HG02798 (cell line): ENCODE measurements around the gene MLEC.
A peak's percentile ranks its signal among the peaks of the same experiment; 100 is the strongest.

Experiments used
- ATAC-seq: cut with Tn5 transposase; IDR thresholded peaks from one replicate; pipeline ENCODE4 v1.9.1; 2021; ENCODE audit warnings: mild to moderate bottlenecking; ENCODE audit not compliant: unreplicated experiment, poor library complexity

Gene MLEC

GRCh38 chr12:120686690-120687577 is at the start of gene MLEC:
MLEC (plus strand) TSS chr12:120687149; CDS start chr12:120687297, 148 bp downstream.
- peak; percentile 81 for ATAC-seq

- peak; percentile 73 for ATAC-seq
Measured at GRCh38 chr12:120639771-120640721, 46.9 kb upstream of the MLEC start, which contains the start of gene CABP1. CABP1 (plus strand) TSS chr12:120640626; CDS start chr12:120640686, 60 bp downstream.

DNA sequence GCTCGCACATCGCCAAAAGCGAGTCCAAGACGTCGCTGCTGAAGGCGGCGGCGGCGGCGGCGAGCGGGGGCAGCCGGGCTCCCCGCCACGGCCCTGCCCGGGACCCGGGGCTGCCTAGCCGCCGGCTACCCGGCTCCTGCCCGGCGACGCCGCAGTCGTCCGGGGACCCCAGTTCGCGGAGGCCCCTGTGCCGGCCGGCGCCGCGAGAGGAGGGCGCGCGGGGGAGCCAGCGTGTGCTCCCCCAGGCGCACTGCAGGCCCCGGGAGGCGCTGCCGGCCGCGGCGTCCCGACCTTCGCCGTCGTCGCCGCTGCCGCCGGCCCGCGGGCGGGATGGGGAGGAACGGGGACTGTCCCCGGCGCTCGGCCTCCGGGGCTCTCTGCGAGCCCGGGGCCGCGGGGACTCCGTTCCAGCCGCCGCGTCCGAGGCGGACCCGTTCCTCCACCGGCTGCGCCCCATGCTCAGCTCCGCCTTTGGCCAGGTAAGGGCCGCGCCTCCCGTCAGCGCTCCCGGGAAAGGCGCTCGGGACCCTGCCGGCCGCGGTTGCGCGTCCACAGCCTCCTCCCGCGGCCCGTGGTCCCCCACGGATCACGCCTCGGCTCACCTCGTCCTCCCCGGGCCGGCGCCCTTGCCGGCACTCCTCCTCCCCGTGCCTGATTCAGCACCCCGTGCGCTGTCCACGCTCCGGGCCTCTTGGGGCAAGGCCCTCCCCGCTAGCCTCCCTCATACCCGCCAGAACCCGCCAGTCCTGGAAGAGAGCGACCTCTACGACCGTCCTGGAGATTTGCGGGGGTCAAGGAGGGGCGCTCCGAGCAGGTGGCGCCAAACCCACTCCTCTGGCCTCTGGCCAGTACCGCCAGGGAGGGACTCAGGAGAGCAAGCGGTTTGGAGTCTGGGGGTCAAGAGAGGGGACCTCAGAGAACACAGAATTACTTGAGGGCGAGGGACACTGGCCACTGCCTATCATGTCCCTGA is 45.8 kb upstream of the MLEC start:
- peak; percentile 38 for ATAC-seq

DNA sequence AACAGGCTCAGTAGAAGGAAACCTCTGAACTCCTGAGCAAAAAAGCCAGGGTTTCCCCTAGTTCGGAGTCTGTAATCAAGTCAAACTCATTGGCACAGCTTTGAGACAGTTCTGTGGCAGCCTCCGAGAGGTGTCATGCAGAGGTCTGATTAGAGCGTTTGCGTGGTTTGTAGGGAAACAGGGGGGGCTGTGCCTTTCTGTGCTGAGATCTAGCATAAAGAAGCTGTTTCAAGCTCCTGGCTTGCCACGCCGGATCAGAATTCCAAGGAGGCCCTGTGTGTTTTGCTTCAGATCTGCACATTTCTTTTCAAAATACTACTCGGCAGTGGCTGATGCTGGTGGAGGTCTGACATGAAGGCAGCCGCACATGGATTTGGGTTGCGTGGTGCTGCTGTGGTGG is 44.8 kb upstream of the MLEC start:
- no peak for ATAC-seq

GRCh38 chr12:120642826-120643225 is 44.1 kb upstream of the MLEC start:
- ATAC-seq: no peak

DNA sequence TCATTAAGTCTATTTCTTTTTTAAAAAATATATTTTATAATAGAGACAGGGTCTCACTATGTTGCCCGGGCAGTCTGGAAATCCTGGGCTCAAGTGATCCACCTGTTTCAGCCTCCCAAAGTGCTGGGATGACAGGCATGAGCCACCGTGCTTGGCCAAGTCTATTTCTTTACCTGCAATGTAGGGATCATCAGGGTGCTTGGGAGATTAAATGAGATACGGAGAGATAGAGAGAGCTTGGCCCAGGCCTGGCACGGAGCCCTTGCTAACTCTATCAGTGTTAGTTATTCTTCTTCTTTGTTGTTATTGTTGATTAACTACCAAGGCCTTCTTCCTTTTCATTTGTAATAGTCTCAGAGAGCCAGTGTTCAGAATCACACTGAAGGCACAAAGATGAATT is 43.4 kb upstream of the MLEC start:
- ATAC-seq: no peak

GRCh38 chr12:120646044-120646443 is 40.9 kb upstream of the MLEC start:
- no peak for ATAC-seq

GRCh38 chr12:120647375-120647755 is 39.6 kb upstream of the MLEC start:
- ATAC-seq: no peak

DNA sequence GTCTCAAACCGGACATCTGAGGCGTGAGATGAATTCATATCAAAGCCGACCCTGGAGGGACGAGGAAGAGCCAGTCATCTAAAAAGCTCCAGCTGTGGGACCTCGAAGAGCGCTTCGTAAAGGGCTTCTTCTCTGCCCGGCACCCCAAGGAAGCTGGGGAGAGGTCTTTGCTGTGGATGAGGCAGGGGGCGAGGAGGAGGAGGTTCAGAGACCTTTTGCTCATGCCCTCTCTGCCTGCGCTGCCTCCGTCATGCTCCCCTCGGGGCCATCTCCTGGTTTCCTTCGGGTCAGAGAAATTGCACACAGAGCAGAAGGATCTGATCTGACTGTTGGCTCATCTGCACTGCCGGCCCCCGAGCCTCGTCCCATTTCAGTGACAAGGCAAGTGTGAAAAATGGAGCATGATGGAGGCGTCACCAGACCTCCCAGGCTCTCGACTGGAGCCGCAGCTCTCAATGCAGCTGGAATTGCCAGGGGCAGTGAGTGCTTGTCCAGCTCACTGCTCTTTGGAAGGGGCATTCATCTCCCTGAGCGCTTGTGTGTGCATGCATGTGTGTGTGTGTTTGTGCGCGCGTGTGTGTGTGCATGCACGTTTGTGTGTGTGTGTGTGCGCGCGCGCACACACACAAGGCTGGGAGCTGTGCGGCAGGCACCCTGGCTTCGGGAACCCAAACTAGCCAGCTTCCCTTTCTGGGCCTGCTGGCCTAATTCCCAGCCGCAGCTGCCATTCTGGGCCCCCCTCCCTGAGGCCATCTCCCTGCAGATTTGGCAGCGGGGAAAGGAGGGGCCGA is 37.3 kb upstream of the MLEC start:
- ATAC-seq: no peak

- no peak for ATAC-seq
Measured at GRCh38 chr12:120650233-120650690, 36.7 kb upstream of the MLEC start.

DNA sequence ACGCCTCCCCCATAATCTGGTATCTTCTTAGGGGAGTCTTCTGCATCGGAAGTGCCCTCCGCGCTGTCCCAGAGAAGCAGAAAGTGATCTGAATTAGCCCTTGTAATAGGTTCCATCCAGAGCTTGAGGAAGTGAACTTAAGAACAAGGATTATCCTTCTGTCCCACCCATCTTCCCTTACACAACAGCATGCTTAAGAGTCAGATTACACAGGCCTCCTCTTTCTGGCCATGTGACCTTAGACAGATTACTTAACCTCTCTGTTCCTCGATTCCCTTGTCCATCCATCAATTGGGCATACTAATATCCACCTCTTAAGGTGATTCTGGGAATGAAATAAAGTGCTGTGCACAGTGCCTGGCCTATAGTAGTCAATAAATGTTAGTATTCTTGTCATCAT is 35.1 kb upstream of the MLEC start:
- ATAC-seq: no peak

DNA sequence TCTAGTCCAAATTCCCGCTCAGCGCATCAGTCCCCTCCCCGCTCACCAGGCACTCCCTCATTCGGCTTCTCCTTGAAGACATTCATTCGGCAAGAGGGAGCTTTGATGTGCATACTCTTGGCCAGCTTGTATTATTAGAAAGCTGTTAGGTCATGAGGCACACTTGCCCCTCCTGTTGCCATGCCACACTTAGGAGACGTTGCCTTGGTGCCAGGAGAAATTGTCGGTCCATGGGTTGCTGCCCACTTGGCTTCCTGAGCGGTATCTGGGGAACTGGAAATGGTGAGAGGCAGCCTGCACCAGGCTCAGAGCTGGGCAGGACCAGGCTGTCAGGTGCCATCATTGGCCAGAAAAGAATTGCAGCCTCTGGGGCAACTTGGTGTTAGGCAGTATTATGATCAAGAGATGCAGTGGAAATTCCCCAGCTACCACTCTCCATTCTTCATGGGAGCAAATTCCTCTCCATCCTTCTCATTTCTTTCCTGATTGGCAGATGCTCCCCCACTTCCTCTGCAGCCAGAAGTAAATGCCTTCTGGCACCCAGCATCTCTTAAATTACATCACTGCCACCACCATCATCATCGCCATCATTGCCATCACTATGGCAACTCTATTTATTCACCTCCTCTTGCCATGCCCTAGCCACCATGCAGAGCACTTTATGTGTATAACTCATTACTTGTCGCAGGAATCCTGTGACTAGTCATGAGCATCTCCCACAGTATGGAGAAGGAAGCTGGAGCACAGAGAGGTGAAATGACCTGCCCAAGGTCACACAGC is 34.1 kb upstream of the MLEC start:
- ATAC-seq: no peak

DNA sequence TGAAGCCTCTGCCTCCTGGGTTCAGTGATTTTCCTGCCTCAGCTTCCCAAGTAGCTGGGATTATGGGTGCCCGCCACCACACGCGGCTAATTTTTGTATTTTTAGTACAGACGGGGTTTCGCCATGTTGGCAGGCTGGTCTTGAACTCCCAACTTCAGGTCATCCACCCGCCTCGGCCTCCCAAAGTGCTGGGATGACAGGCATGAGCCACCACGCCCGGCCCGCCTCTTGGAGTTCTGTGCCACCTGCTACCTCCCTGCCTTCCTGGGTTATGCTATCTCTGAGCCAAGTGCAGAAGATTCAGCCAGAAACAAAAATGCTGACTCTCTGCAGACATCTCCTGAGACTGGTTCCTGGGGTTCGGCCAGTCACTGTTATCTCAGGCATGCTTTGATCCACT is 33.3 kb upstream of the MLEC start:
- ATAC-seq: no peak

DNA sequence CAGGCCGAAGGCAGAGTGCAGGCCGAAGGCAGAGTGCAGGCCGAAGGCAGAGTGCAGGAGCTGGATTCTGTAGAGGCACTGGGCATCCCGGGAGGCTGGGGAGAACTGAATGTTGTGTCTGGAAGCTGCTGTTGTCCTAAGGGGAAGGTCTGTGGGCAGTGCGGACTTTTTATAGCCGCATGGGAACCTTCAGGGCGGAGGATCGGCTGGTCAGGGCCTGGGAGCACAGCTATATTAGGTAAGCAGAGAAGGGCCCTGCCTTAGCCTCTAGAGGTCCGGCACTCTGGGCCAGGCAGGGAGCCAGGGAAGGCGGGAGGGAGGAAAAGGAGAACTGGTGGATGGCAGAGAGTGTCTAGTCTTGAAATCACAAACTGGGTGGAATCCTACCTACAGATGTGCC is 32.3 kb upstream of the MLEC start:
- ATAC-seq: no peak

GRCh38 chr12:120656008-120656407 is 30.9 kb upstream of the MLEC start:
- ATAC-seq: no peak

DNA sequence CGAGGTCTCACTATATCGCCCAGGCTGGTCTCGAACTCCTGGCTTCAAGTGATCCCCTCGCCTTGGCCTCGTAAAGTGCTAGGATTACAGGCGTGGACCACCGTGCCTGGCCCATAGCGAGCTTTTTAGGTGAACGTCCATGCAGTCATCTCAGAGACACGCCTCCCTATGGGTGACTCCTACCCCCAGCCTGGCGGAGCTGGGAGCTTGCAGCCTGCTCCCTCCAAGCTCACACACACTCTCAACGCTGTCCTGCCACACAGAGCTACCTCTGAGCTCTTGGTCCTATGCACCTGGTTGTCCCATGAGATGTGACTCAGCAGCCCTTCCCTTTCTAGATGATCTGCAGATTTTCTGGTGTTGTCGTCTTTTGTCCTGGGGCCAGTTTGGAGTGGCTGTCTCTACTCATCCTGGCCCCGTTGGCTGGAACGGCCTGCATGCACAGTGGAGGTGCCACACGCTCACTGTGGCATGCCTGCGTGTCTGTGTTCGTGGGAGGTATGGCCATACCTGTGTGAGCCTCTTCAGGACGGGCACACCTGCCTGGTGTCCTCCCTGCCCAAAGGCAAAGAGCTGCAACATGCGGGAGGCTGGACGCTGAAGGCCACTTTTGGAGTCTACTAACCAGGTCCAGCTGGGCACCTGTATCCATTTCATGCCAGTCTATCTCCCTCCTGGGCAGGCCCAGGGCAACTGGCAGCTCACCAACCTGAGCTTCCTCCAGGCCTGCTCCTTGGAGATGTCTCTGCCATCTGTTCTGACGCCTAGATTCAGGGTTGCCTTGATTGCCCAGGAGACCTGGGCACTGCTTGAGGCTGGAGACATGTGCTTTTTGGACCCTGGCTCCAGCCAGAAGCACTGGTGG is 28.4 kb upstream of the MLEC start:
- ATAC-seq: no peak

DNA sequence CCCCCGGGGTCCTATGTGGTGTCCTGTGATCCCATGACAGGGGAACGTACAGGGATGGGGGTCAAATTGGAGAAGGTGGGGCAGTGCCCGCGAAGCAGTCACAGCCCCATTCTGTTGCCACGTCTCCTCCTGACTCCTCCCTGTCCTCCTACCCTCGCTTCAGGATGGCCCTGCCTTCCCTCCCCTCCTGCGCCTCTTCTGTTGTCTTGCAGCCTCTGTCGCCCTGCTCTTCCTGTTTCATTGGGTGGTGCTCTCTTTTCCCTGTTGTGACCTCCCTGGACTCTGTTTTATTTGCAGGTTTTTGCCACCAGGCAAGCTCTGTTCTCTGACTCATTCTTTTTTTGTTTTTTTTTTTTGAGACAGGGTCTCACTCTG is 27.8 kb upstream of the MLEC start:
- ATAC-seq: no peak
